Transverse colon (tissue), 4 donors: Measurements from ENCODE around the gene CFAP46. TPM values are rescaled to one million over a fixed set of nuclear protein-coding genes. Genes with fewer than 3 reads are reported as not detected.

Experiments
- DNase-seq: peaks from one replicate; pipeline ENCODE4 v3.0.0-alpha.2; 2019
- H3K27ac ChIP-seq, 4 donors: fragments of 200-600 bp; sonication (generic); 2 replicates each; pipeline ENCODE4 v1.5.1; 2016 to 2018; ENCODE audit warnings: inconsistent platforms in 4 of 4
- H3K27me3 ChIP-seq: fragments of 200-600 bp; sonication (generic); 2 replicates; pipeline ENCODE4 v1.5.1; 2017; ENCODE audit warnings: inconsistent platforms
- H3K36me3 ChIP-seq, 4 donors: fragments of 200-600 bp; sonication (generic); 2 replicates each; pipeline ENCODE4 v1.5.1; 2017 to 2019; ENCODE audit warnings: inconsistent platforms in 4 of 4
- H3K4me1 ChIP-seq, 4 donors: fragments of 200-600 bp; sonication (generic); 2 replicates each; pipeline ENCODE4 v1.5.1; 2017 to 2020; ENCODE audit warnings: inconsistent platforms in 4 of 4
- H3K4me3 ChIP-seq, 4 donors: fragments of 200-600 bp; sonication (generic); 1 replicate in 1 of 4; 2 replicates in 3 of 4; pipeline versions ENCODE4 v1.5.1 to v1.6.1; 2017 to 2019; ENCODE audit warnings: inconsistent platforms in 4 of 4
- H3K9me3 ChIP-seq, 2 donors: fragments of 200-600 bp; sonication (generic); 2 replicates each; pipeline ENCODE4 v1.5.1; 2017 to 2019; ENCODE audit warnings: inconsistent platforms in 2 of 2
- EP300 ChIP-seq: sonication (generic); formaldehyde crosslinking; IDR thresholded peaks from one replicate; pipeline ENCODE4 v1.6.1; 2017; ENCODE audit warnings: antibody characterized with exemption, low read depth
- POLR2A ChIP-seq: fragments of 450-650 bp; IDR thresholded peaks from one replicate; pipeline ENCODE4 v1.6.1; 2016; ENCODE audit warnings: antibody characterized with exemption, mild to moderate bottlenecking, moderate library complexity
- POLR2AphosphoS5 ChIP-seq, 3 donors: sonication (generic); formaldehyde crosslinking; IDR thresholded peaks; one replicate each; pipeline ENCODE4 v1.6.1; 2016; ENCODE audit warnings: antibody characterized with exemption in 3 of 3
- WGBS, 2 donors: methylation state at CpG; one replicate each; pipeline ENCODE4 v1.1.5; 2018; ENCODE audit warnings: low coverage in 1 of 2; 5-methylcytosine and 5-hydroxymethylcytosine counted together
- in situ Hi-C, 4 donors: fragments of 200-750 bp; cut with MboI; loops; one replicate each; pipeline versions ENCODE4 v1.15.0 to v1.15.1; 2017; ENCODE audit warnings: low sequenced_read_pairs in 3 of 4, low pct_ligation_motif_present in 1 of 4, low pct_unique_long_range_greater_than_20kb in 1 of 4
- intact Hi-C: fragments of 100-400 bp; cut with DNase I; formaldehyde crosslinking; loops from one replicate; pipeline ENCODE4 v1.15.1; 2023; ENCODE audit warnings: low total_unique reads
- total RNA-seq, 4 donors: library from RNA; depleted of rRNA; stranded (reverse); fragments of >200 nt; gene quantifications; one replicate each; pipeline ENCODE4 v1.1.0, GENCODE V29; 2016
- TF ChIP-seq, protein P1 (sequence below), 5 experiments: fragments of 200-600 bp in 3 of 5; fragments of 450-650 bp in 2 of 5; sonication (generic) in 3 of 5; IDR thresholded peaks; 1 replicate in 2 of 5; 2 replicates in 3 of 5; pipeline ENCODE4 v1.5.1; 2016 to 2017; ENCODE audit warnings: antibody characterized with exemption in 5 of 5, inconsistent platforms in 3 of 5, mild to moderate bottlenecking in 2 of 5, moderate library complexity in 1 of 5

CFAP46 gene
- total RNA-seq, 4 donors from 2014 or later, result not detected

DNA sequence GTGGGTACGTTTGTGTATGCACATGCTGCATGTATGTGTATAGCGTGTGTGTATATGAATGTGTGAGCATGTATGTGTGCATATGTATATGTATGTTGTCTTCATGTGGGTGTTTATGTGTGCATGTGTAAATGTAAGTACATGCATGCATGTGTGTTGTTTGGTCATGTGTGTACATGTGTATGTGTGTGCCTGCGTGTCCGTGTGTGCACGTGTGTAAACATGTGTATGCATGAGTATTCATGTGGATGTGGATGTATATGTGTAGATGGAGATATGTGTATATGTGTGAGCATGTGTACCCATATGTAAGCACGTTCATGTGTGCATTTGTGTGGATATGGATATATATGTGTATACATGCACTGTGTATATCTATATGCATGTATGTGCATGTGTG lies 5.5 kb upstream of the CFAP46 start:
- no peak overlapping the region for H3K27ac ChIP-seq
- WGBS, 2 donors, result 82% methylated on average over 5 to 6 of the region's 6 CpGs
- intact Hi-C loops (no loop called here), in situ Hi-C loops (loop anchor here in 2 of 4 donors (25.0 kb wide), 1 partner anchor 164 kb away; no protein-coding TSS in a partner anchor)
- DNase-seq, result no peak
- H3K36me3 ChIP-seq, result no peaks in the 10 kb centered on the region
- H3K27me3 ChIP-seq, result peaks cover 45% of the 10 kb centered on the region
- TF ChIP-seq EP300 (no peak), POLR2A (no peak)
- TF ChIP-seq, protein P1, sequence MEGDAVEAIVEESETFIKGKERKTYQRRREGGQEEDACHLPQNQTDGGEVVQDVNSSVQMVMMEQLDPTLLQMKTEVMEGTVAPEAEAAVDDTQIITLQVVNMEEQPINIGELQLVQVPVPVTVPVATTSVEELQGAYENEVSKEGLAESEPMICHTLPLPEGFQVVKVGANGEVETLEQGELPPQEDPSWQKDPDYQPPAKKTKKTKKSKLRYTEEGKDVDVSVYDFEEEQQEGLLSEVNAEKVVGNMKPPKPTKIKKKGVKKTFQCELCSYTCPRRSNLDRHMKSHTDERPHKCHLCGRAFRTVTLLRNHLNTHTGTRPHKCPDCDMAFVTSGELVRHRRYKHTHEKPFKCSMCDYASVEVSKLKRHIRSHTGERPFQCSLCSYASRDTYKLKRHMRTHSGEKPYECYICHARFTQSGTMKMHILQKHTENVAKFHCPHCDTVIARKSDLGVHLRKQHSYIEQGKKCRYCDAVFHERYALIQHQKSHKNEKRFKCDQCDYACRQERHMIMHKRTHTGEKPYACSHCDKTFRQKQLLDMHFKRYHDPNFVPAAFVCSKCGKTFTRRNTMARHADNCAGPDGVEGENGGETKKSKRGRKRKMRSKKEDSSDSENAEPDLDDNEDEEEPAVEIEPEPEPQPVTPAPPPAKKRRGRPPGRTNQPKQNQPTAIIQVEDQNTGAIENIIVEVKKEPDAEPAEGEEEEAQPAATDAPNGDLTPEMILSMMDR (IDR thresholded peaks at IDR 0.05), result no peak
- H3K4me1 ChIP-seq, result peaks cover 0 to 1% (median under 1%) of the 10 kb centered on the region in 4 donors
- no peak overlapping the region for H3K4me3 ChIP-seq
- H3K9me3 ChIP-seq, result no peaks in the 10 kb centered on the region

DNA sequence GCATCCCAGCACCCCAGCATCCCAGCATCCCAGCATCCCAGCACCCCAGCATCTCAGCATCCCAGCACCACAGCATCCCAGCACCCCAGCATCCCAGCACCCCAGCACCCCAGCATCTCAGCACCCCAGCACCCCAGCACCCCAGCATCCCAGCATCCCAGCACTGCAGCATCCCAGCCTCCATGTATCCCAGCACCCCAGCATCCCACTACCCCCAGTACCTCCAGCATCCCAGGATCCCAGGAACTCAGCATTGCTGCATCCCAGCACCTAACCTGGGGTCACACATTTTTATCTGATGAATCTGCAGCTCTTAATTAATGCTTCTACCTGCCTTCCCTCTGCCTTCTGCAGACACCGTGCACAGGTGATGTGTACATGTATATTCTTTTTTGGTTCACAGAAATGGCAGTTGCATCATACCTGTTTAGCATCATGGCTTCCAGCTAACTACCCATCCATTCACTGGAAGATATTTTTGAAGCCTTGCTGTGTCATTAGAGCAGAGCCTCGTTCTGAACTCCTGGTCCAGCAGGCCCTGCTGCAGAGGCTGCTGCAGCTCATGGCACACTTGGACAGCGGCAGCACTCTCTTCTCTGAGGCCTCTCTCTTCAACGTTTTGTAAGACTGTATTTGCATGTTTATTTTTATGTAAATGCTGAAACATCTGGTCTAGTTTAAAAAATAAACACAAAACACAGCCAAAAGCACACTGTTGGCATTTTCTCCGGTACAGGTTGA lies 4.6 kb upstream of the CFAP46 start:
- H3K4me1 ChIP-seq, result peaks cover 4 to 10% (median 8%) of the 10 kb centered on the region in 4 donors
- H3K9me3 ChIP-seq, result no peaks in the 10 kb centered on the region
- H3K27ac ChIP-seq, result no peak overlapping the region
- intact Hi-C loops, result no loop called here
- no peaks in the 10 kb centered on the region for H3K36me3 ChIP-seq
- TF ChIP-seq EP300 (no peak), POLR2AphosphoS5 (IDR thresholded peaks at IDR 0.05) (no peak), POLR2A (no peak)
- TF ChIP-seq, protein P1 (IDR thresholded peaks at IDR 0.05), result no peak
- H3K27me3 ChIP-seq, result peaks cover 46% of the 10 kb centered on the region
- in situ Hi-C loops, result loop anchor here in 2 of 4 donors (25.0 kb wide), 1 partner anchor 165 kb away; no protein-coding TSS in a partner anchor
- no peak overlapping the region for H3K4me3 ChIP-seq
- no peak for DNase-seq
- WGBS, 2 donors, result 49 to 60% methylated on average over 4 to 5 of the region's 5 CpGs

DNA sequence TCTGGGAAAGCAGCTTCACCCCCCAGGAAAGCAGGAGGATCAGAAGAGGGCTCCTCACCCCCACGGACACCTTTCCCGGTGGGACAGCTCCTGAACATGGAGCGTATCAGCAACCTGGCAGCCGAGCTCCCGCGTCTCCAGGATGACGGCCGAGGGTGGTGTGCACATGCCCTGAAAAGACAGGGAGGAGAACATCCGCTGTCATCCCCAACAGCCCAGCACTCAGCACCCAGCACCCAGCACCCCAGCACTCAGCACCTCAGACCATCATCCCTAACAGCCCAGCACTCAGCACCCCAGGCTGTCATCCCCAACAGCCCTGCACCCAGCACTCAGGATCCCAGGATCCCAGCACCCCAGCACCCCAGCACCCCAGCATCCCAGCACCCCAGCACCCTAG lies 3.9 kb upstream of the CFAP46 start:
- WGBS, 2 donors, result 90% methylated on average over 8 of the region's 9 CpGs; no CpG with 5 or more reads in 1 of the 2 donors
- Histone ChIP-seq H3K27ac (no peak overlapping the region), H3K9me3 (no peaks in the 10 kb centered on the region), H3K4me1 (peaks cover 4 to 12% (median 9%) of the 10 kb centered on the region in 4 donors), H3K36me3 (no peaks in the 10 kb centered on the region), H3K27me3 (peaks cover 46% of the 10 kb centered on the region), H3K4me3 (no peak overlapping the region)
- intact Hi-C loops (no loop called here), in situ Hi-C loops (loop anchor here in 2 of 4 donors (25.0 kb wide), 1 partner anchor 166 kb away; no protein-coding TSS in a partner anchor)
- TF ChIP-seq POLR2A, result no peak
- TF ChIP-seq EP300, result no peak
- TF ChIP-seq POLR2AphosphoS5 (IDR thresholded peaks at IDR 0.05), result no peak
- DNase-seq, result no peak

DNA sequence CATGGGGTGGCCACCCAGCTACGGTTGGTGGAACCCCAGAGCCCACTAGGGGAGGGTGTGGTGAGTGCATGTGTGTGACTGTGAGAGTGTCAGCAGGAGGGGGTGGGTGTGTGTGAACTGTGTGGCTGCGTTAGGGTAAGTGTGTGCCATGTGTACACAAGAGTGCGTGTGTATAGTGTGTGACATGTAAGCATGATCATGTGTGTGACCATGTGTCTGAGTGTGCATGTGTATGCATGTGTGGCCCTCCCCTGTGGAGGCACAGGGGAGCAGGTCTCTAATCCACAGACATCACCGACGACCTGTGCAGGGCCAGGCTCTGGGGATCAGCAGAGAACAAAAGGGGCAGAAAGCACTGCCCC lies 3.5 kb upstream of the CFAP46 start:
- in situ Hi-C loops (loop anchor here in 2 of 4 donors (25.0 kb wide), 1 partner anchor 166 kb away; no protein-coding TSS in a partner anchor), intact Hi-C loops (no loop called here)
- Histone ChIP-seq H3K4me3 (no peak overlapping the region), H3K9me3 (no peaks in the 10 kb centered on the region), H3K27ac (no peak overlapping the region), H3K27me3 (peaks cover 46% of the 10 kb centered on the region), H3K36me3 (no peaks in the 10 kb centered on the region), H3K4me1 (peaks cover 4 to 12% (median 9%) of the 10 kb centered on the region in 4 donors)
- WGBS, 2 donors, result 61% methylated on average over 5 of the region's 5 CpGs; no CpG with 5 or more reads in 1 of the 2 donors
- no peak for DNase-seq
- TF ChIP-seq POLR2A (no peak), EP300 (no peak), POLR2AphosphoS5 (IDR thresholded peaks at IDR 0.05) (no peak)
- TF ChIP-seq, protein P1 (IDR thresholded peaks at IDR 0.05), result no peak
